ENCODE data around the gene MBIP. TPM values are rescaled to one million over a fixed set of nuclear protein-coding genes. Genes with fewer than 3 reads are reported as not detected.
"Not testable (repeated sequence)": the region's sequence is repeated elsewhere in the genome, so short reads cannot be mapped to it uniquely, and the experiment has no call there.

Gene MBIP
- total RNA-seq, 4 donors from 2014 or later, result 18.7 to 33.4 (median 28.9) TPM

- intact Hi-C loops (cut with DNase I; ENCODE audit: low total_unique reads), result no loop called here
- DNase-seq, result no peak
- TF ChIP-seq POLR2A (IDR thresholded peaks at IDR 0.05) (no peak), CTCF (IDR thresholded peaks at IDR 0.05) (no peak)
- no peaks in the 10 kb centered on the region for H3K27me3 ChIP-seq
- no peaks in the 10 kb centered on the region for H3K4me1 ChIP-seq
- H3K27ac ChIP-seq, result no peak overlapping the region
- H3K9me3 ChIP-seq, result no peaks in the 10 kb centered on the region
- no peak overlapping the region for H3K4me3 ChIP-seq
- no peaks in the 10 kb centered on the region for H3K36me3 ChIP-seq
Observed at GRCh38 chr14:36362648-36363047, 42.2 kb upstream of the MBIP start.

- H3K27ac ChIP-seq, result no peak overlapping the region
- no peaks in the 10 kb centered on the region for H3K27me3 ChIP-seq
- H3K4me1 ChIP-seq, result no peaks in the 10 kb centered on the region
- H3K9me3 ChIP-seq, result no peaks in the 10 kb centered on the region
- TF ChIP-seq CTCF (IDR thresholded peaks at IDR 0.05) (no peak), POLR2A (IDR thresholded peaks at IDR 0.05) (no peak)
- H3K4me3 ChIP-seq, result no peak overlapping the region
- DNase-seq, result no peak
- intact Hi-C loops (cut with DNase I; ENCODE audit: low total_unique reads), result no loop called here
- H3K36me3 ChIP-seq, result no peaks in the 10 kb centered on the region
Observed at GRCh38 chr14:36361210-36361853, 40.9 kb upstream of the MBIP start.

GRCh38 chr14:36356862-36357261 lies 36.4 kb upstream of the MBIP start:
- no peak for DNase-seq
- H3K27me3 ChIP-seq, result no peaks in the 10 kb centered on the region
- intact Hi-C loops (cut with DNase I; ENCODE audit: low total_unique reads), result no loop called here
- no peak for TF ChIP-seq POLR2A (IDR thresholded peaks at IDR 0.05)
- no peak for TF ChIP-seq CTCF (IDR thresholded peaks at IDR 0.05)
- H3K36me3 ChIP-seq, result no peaks in the 10 kb centered on the region
- no peak overlapping the region for H3K27ac ChIP-seq
- no peak overlapping the region for H3K4me3 ChIP-seq
- H3K9me3 ChIP-seq, result no peaks in the 10 kb centered on the region
- H3K4me1 ChIP-seq, result no peaks in the 10 kb centered on the region

- Histone ChIP-seq H3K27ac (no peak overlapping the region), H3K27me3 (no peaks in the 10 kb centered on the region), H3K9me3 (no peaks in the 10 kb centered on the region), H3K36me3 (no peaks in the 10 kb centered on the region), H3K4me1 (no peaks in the 10 kb centered on the region), H3K4me3 (no peak overlapping the region)
- no peak for DNase-seq
- intact Hi-C loops (cut with DNase I; ENCODE audit: low total_unique reads), result no loop called here
- TF ChIP-seq POLR2A (IDR thresholded peaks at IDR 0.05), result no peak
- no peak for TF ChIP-seq CTCF (IDR thresholded peaks at IDR 0.05)
Observed at GRCh38 chr14:36346052-36346451, 25.6 kb upstream of the MBIP start.

- intact Hi-C loops (cut with DNase I; ENCODE audit: low total_unique reads), result no loop called here
- no peak for DNase-seq
- H3K4me1 ChIP-seq, result no peaks in the 10 kb centered on the region
- H3K4me3 ChIP-seq, result no peak overlapping the region
- H3K27me3 ChIP-seq, result no peaks in the 10 kb centered on the region
- H3K36me3 ChIP-seq, result no peaks in the 10 kb centered on the region
- no peak overlapping the region for H3K27ac ChIP-seq
- TF ChIP-seq POLR2A (IDR thresholded peaks at IDR 0.05) (no peak), CTCF (IDR thresholded peaks at IDR 0.05) (no peak)
- H3K9me3 ChIP-seq, result no peaks in the 10 kb centered on the region
Observed at GRCh38 chr14:36344211-36344610, 23.8 kb upstream of the MBIP start.

- H3K36me3 ChIP-seq; H3K27ac ChIP-seq; H3K4me1 ChIP-seq; DNase-seq; H3K4me3 ChIP-seq; intact Hi-C loops (cut with DNase I; ENCODE audit: low total_unique reads); H3K9me3 ChIP-seq; H3K27me3 ChIP-seq: not testable (repeated sequence)
Observed at GRCh38 chr14:36341811-36342210, 21.4 kb upstream of the MBIP start.
